Measurements from ENCODE around the gene MAPK8IP1. TPM values are rescaled to one million over a fixed set of nuclear protein-coding genes. Genes with fewer than 3 reads are reported as not detected.

The MAPK8IP1 gene
- total RNA-seq, 4 donors from 2014 or later = 3.6 to 8.0 (median 4.5) TPM

- peak overlapping the region; percentile 18 for H3K4me3 ChIP-seq
- peaks cover 57% of the 10 kb centered on the region for H3K4me1 ChIP-seq
- peaks cover 46% of the 10 kb centered on the region for H3K36me3 ChIP-seq
- 67% methylated on average over 16 of the region's 21 CpGs for WGBS
- no peak for TF ChIP-seq CTCF (IDR thresholded peaks at IDR 0.05)
- no peak for DNase-seq (ENCODE audit: low spot score in 2 of 2)
- H3K9me3 ChIP-seq = no peaks in the 10 kb centered on the region
- H3K27me3 ChIP-seq = no peaks in the 10 kb centered on the region
- H3K27ac ChIP-seq = peak overlapping the region; percentile 35
Observed at GRCh38 chr11:45933846-45934579, 48.6 kb downstream of the MAPK8IP1 start.

GRCh38 chr11:45934580-45935318, 49.3 kb downstream of the MAPK8IP1 start:
- DNase-seq (ENCODE audit: low spot score in 2 of 2) = no peak
- H3K4me1 ChIP-seq = peaks cover 50% of the 10 kb centered on the region
- peaks cover 46% of the 10 kb centered on the region for H3K36me3 ChIP-seq
- TF ChIP-seq CTCF (IDR thresholded peaks at IDR 0.05) (no peak), POLR2A (IDR thresholded peaks at IDR 0.05) (no peak), POLR2AphosphoS5 (IDR thresholded peaks at IDR 0.05) (no peak), EP300 (IDR thresholded peaks at IDR 0.05) (no peak)
- no peaks in the 10 kb centered on the region for H3K27me3 ChIP-seq
- 70% methylated on average over 12 of the region's 12 CpGs for WGBS
- H3K4me3 ChIP-seq = no peak overlapping the region
- H3K9me3 ChIP-seq = no peaks in the 10 kb centered on the region
- H3K27ac ChIP-seq = no peak overlapping the region

GRCh38 chr11:45935349-45936064, 50.1 kb downstream of the MAPK8IP1 start:
- H3K4me1 ChIP-seq = peaks cover 42% of the 10 kb centered on the region
- H3K9me3 ChIP-seq = no peaks in the 10 kb centered on the region
- peaks cover 46% of the 10 kb centered on the region for H3K36me3 ChIP-seq
- DNase-seq (ENCODE audit: low spot score in 2 of 2) = no peak
- WGBS = 86% methylated on average over 8 of the region's 8 CpGs
- H3K27ac ChIP-seq = no peak overlapping the region
- no peaks in the 10 kb centered on the region for H3K27me3 ChIP-seq
- no peak for TF ChIP-seq POLR2A (IDR thresholded peaks at IDR 0.05)
- H3K4me3 ChIP-seq = no peak overlapping the region

- H3K27ac ChIP-seq = no peak overlapping the region
- peaks cover 51% of the 10 kb centered on the region for H3K36me3 ChIP-seq
- H3K4me3 ChIP-seq = no peak overlapping the region
- DNase-seq (ENCODE audit: low spot score in 2 of 2) = no peak
- WGBS = 80% methylated on average over 4 of the region's 4 CpGs
- no peaks in the 10 kb centered on the region for H3K27me3 ChIP-seq
- no peak for TF ChIP-seq POLR2AphosphoS5 (IDR thresholded peaks at IDR 0.05)
- TF ChIP-seq POLR2A (IDR thresholded peaks at IDR 0.05) = no peak
- TF ChIP-seq EP300 (IDR thresholded peaks at IDR 0.05) = no peak
- TF ChIP-seq CTCF (IDR thresholded peaks at IDR 0.05) = no peak
- peaks cover 32% of the 10 kb centered on the region for H3K4me1 ChIP-seq
- no peaks in the 10 kb centered on the region for H3K9me3 ChIP-seq
Observed at GRCh38 chr11:45936511-45937054, 51.1 kb downstream of the MAPK8IP1 start.

GRCh38 chr11:45937916-45938315, 52.5 kb downstream of the MAPK8IP1 start:
- peaks cover 62% of the 10 kb centered on the region for H3K36me3 ChIP-seq
- 87% methylated on average over 10 of the region's 10 CpGs for WGBS

More at GRCh38 chr11:45937916-45938315, 52.5 kb downstream of the MAPK8IP1 start:
- Histone ChIP-seq H3K9me3 (no peaks in the 10 kb centered on the region), H3K27me3 (no peaks in the 10 kb centered on the region), H3K27ac (no peak overlapping the region), H3K4me3 (no peak overlapping the region), H3K4me1 (peaks cover 19% of the 10 kb centered on the region)
- DNase-seq (ENCODE audit: low spot score in 2 of 2) = no peak
- TF ChIP-seq EP300 (IDR thresholded peaks at IDR 0.05) (no peak), POLR2AphosphoS5 (IDR thresholded peaks at IDR 0.05) (no peak), CTCF (IDR thresholded peaks at IDR 0.05) (no peak), POLR2A (IDR thresholded peaks at IDR 0.05) (no peak)

Data from suprapubic skin (tissue), 4 donors.